ENCODE measurements around the gene ZNF609.

The ZNF609 gene

GRCh38 chr15:64507293-64507802 is 47.0 kb downstream of the ZNF609 start:
- H3K9me3 ChIP-seq (ENCODE audit: control extremely low read depth in 1 of 5, control insufficient read depth in 4 of 5, insufficient read depth in 2 of 5, low read depth in 1 of 5, low read length in 4 of 5) = no peaks in the 10 kb centered on the region
- peaks cover 20 to 52% (median 36%) of the 10 kb centered on the region in 4 experiments for H3K4me1 ChIP-seq (ENCODE audit: control extremely low read depth in 1 of 4, control insufficient read depth in 4 of 4, insufficient read depth in 4 of 4, low read length in 3 of 4)
- DNase-seq = peak; percentile 61 to 89 (median 86)
- no peak overlapping the region for H3K4me3 ChIP-seq (ENCODE audit: control insufficient read depth in 1 of 7, extremely low read depth in 1 of 7, insufficient read depth in 4 of 7, low read depth in 2 of 7, low read length in 6 of 7)
- H3K27me3 ChIP-seq (replicated peaks in 2 of 5; ENCODE audit: control insufficient read depth in 4 of 5, insufficient read depth in 5 of 5, low read length in 4 of 5) = no peaks in the 10 kb centered on the region
- ChIA-PET POLR2A (interaction anchor here (0.5 to 0.8 kb wide), 2 partner anchors 77 to 144 kb away, joined by 4 read pairs; no protein-coding TSS in a partner anchor), CTCF (interaction anchor here (0.7 to 2.0 kb wide), 7 partner anchors 14 to 146 kb away, joined by 3 to 6 read pairs (median 3); no protein-coding TSS in a partner anchor)
- H3K36me3 ChIP-seq (ENCODE audit: control insufficient read depth in 4 of 4, insufficient read depth in 4 of 4, low read length in 3 of 4) = peaks cover 0 to 23% (median 4%) of the 10 kb centered on the region in 4 experiments
- 0% methylated on average over 2 of the region's 3 CpGs for WGBS (ENCODE audit: insufficient coverage)
- H3K27ac ChIP-seq (ENCODE audit: insufficient read depth in 1 of 2, low read depth in 1 of 2, low read length in 2 of 2, poor library complexity in 1 of 2, severe bottlenecking in 2 of 2) = peak overlapping the region in 1 of 2 experiments; percentile 11

GRCh38 chr15:64507845-64508244 is 47.5 kb downstream of the ZNF609 start:
- DNase-seq = no peak
- Histone ChIP-seq H3K9me3 (ENCODE audit: control extremely low read depth in 1 of 5, control insufficient read depth in 4 of 5, insufficient read depth in 2 of 5, low read depth in 1 of 5, low read length in 4 of 5) (no peaks in the 10 kb centered on the region), H3K4me3 (ENCODE audit: control insufficient read depth in 1 of 7, extremely low read depth in 1 of 7, insufficient read depth in 4 of 7, low read depth in 2 of 7, low read length in 6 of 7) (no peak overlapping the region), H3K4me1 (ENCODE audit: control extremely low read depth in 1 of 4, control insufficient read depth in 4 of 4, insufficient read depth in 4 of 4, low read length in 3 of 4) (peaks cover 18 to 47% (median 32%) of the 10 kb centered on the region in 4 experiments), H3K27ac (ENCODE audit: insufficient read depth in 1 of 2, low read depth in 1 of 2, low read length in 2 of 2, poor library complexity in 1 of 2, severe bottlenecking in 2 of 2) (peak overlapping the region in 1 of 2 experiments; percentile 10), H3K27me3 (replicated peaks in 2 of 5; ENCODE audit: control insufficient read depth in 4 of 5, insufficient read depth in 5 of 5, low read length in 4 of 5) (no peaks in the 10 kb centered on the region), H3K36me3 (ENCODE audit: control insufficient read depth in 4 of 4, insufficient read depth in 4 of 4, low read length in 3 of 4) (peaks cover 0 to 23% (median 4%) of the 10 kb centered on the region in 4 experiments)
- ChIA-PET CTCF (interaction anchor here (1.0 to 2.0 kb wide), 5 partner anchors 8 to 146 kb away, joined by 3 to 6 read pairs (median 3); no protein-coding TSS in a partner anchor), POLR2A (interaction anchor here (0.5 to 0.8 kb wide), 2 partner anchors 78 to 143 kb away, joined by 4 read pairs; no protein-coding TSS in a partner anchor)
- WGBS (ENCODE audit: insufficient coverage) = 50% methylated on average over 2 of the region's 2 CpGs

- POLR2A ChIA-PET = interaction anchor here (0.7 kb wide), 1 partner anchor 265 kb away, joined by 4 read pairs; no protein-coding TSS in a partner anchor
- CTCF ChIA-PET = interaction anchor here (0.6 to 2.3 kb wide), 7 partner anchors 10 to 60 kb away, joined by 3 to 9 read pairs (median 3); partner anchors contain the start of gene ZNF609
- Histone ChIP-seq H3K27me3 (replicated peaks in 2 of 5; ENCODE audit: control insufficient read depth in 4 of 5, insufficient read depth in 5 of 5, low read length in 4 of 5) (no peaks in the 10 kb centered on the region), H3K4me1 (ENCODE audit: control extremely low read depth in 1 of 4, control insufficient read depth in 4 of 4, insufficient read depth in 4 of 4, low read length in 3 of 4) (peaks cover 0 to 25% (median 6%) of the 10 kb centered on the region in 4 experiments), H3K4me3 (ENCODE audit: control insufficient read depth in 1 of 7, extremely low read depth in 1 of 7, insufficient read depth in 4 of 7, low read depth in 2 of 7, low read length in 6 of 7) (no peak overlapping the region), H3K27ac (ENCODE audit: insufficient read depth in 1 of 2, low read depth in 1 of 2, low read length in 2 of 2, poor library complexity in 1 of 2, severe bottlenecking in 2 of 2) (peak overlapping the region in 1 of 2 experiments; percentile 27), H3K9me3 (ENCODE audit: control extremely low read depth in 1 of 5, control insufficient read depth in 4 of 5, insufficient read depth in 2 of 5, low read depth in 1 of 5, low read length in 4 of 5) (no peaks in the 10 kb centered on the region), H3K36me3 (ENCODE audit: control insufficient read depth in 4 of 4, insufficient read depth in 4 of 4, low read length in 3 of 4) (peaks cover 3 to 24% (median 4%) of the 10 kb centered on the region in 4 experiments)
- DNase-seq = no peak
- 100% methylated on average over 1 of the region's 3 CpGs for WGBS (ENCODE audit: insufficient coverage)
Observed at GRCh38 chr15:64513823-64514222, 53.4 kb downstream of the ZNF609 start.

GRCh38 chr15:64515196-64515595 is 54.8 kb downstream of the ZNF609 start:
- no peak overlapping the region for H3K4me3 ChIP-seq (ENCODE audit: control insufficient read depth in 1 of 7, extremely low read depth in 1 of 7, insufficient read depth in 4 of 7, low read depth in 2 of 7, low read length in 6 of 7)
- DNase-seq = no peak
- no peak overlapping the region for H3K27ac ChIP-seq (ENCODE audit: insufficient read depth in 1 of 2, low read depth in 1 of 2, low read length in 2 of 2, poor library complexity in 1 of 2, severe bottlenecking in 2 of 2)
- POLR2A ChIA-PET = no interaction called here
- no peaks in the 10 kb centered on the region for H3K27me3 ChIP-seq (replicated peaks in 2 of 5; ENCODE audit: control insufficient read depth in 4 of 5, insufficient read depth in 5 of 5, low read length in 4 of 5)
- H3K9me3 ChIP-seq (ENCODE audit: control extremely low read depth in 1 of 5, control insufficient read depth in 4 of 5, insufficient read depth in 2 of 5, low read depth in 1 of 5, low read length in 4 of 5) = no peaks in the 10 kb centered on the region
- WGBS (ENCODE audit: insufficient coverage) = 90% methylated on average over 1 of the region's 2 CpGs
- H3K4me1 ChIP-seq (ENCODE audit: control extremely low read depth in 1 of 4, control insufficient read depth in 4 of 4, insufficient read depth in 4 of 4, low read length in 3 of 4) = peaks cover 0 to 19% (median 6%) of the 10 kb centered on the region in 4 experiments
- peaks cover 3 to 20% (median 7%) of the 10 kb centered on the region in 4 experiments for H3K36me3 ChIP-seq (ENCODE audit: control insufficient read depth in 4 of 4, insufficient read depth in 4 of 4, low read length in 3 of 4)
- CTCF ChIA-PET = interaction anchor here (1.4 to 2.3 kb wide), 2 partner anchors 11 to 42 kb away, joined by 3 to 9 read pairs; no protein-coding TSS in a partner anchor

- 98% methylated on average over 8 of the region's 9 CpGs for WGBS (ENCODE audit: insufficient coverage)
- H3K4me1 ChIP-seq (ENCODE audit: control extremely low read depth in 1 of 4, control insufficient read depth in 4 of 4, insufficient read depth in 4 of 4, low read length in 3 of 4) = peaks cover 0 to 19% (median 6%) of the 10 kb centered on the region in 4 experiments
- H3K4me3 ChIP-seq (ENCODE audit: control insufficient read depth in 1 of 7, extremely low read depth in 1 of 7, insufficient read depth in 4 of 7, low read depth in 2 of 7, low read length in 6 of 7) = no peak overlapping the region
- no peaks in the 10 kb centered on the region for H3K9me3 ChIP-seq (ENCODE audit: control extremely low read depth in 1 of 5, control insufficient read depth in 4 of 5, insufficient read depth in 2 of 5, low read depth in 1 of 5, low read length in 4 of 5)
- H3K27me3 ChIP-seq (replicated peaks in 2 of 5; ENCODE audit: control insufficient read depth in 4 of 5, insufficient read depth in 5 of 5, low read length in 4 of 5) = no peaks in the 10 kb centered on the region
- no peak overlapping the region for H3K27ac ChIP-seq (ENCODE audit: insufficient read depth in 1 of 2, low read depth in 1 of 2, low read length in 2 of 2, poor library complexity in 1 of 2, severe bottlenecking in 2 of 2)
- H3K36me3 ChIP-seq (ENCODE audit: control insufficient read depth in 4 of 4, insufficient read depth in 4 of 4, low read length in 3 of 4) = peaks cover 3 to 20% (median 6%) of the 10 kb centered on the region in 4 experiments
- no peak for DNase-seq
- ChIA-PET POLR2A (no interaction called here), CTCF (no interaction called here)
Observed at GRCh38 chr15:64515825-64516224, 55.4 kb downstream of the ZNF609 start.

- Histone ChIP-seq H3K9me3 (ENCODE audit: control extremely low read depth in 1 of 5, control insufficient read depth in 4 of 5, insufficient read depth in 2 of 5, low read depth in 1 of 5, low read length in 4 of 5) (no peaks in the 10 kb centered on the region), H3K27me3 (replicated peaks in 2 of 5; ENCODE audit: control insufficient read depth in 4 of 5, insufficient read depth in 5 of 5, low read length in 4 of 5) (no peaks in the 10 kb centered on the region), H3K36me3 (ENCODE audit: control insufficient read depth in 4 of 4, insufficient read depth in 4 of 4, low read length in 3 of 4) (peaks cover 3 to 17% (median 6%) of the 10 kb centered on the region in 4 experiments), H3K4me1 (ENCODE audit: control extremely low read depth in 1 of 4, control insufficient read depth in 4 of 4, insufficient read depth in 4 of 4, low read length in 3 of 4) (peaks cover 0 to 15% (median 5%) of the 10 kb centered on the region in 4 experiments), H3K27ac (ENCODE audit: insufficient read depth in 1 of 2, low read depth in 1 of 2, low read length in 2 of 2, poor library complexity in 1 of 2, severe bottlenecking in 2 of 2) (no peak overlapping the region), H3K4me3 (ENCODE audit: control insufficient read depth in 1 of 7, extremely low read depth in 1 of 7, insufficient read depth in 4 of 7, low read depth in 2 of 7, low read length in 6 of 7) (no peak overlapping the region)
- CTCF ChIA-PET = no interaction called here
- DNase-seq = no peak
- POLR2A ChIA-PET = no interaction called here
Observed at GRCh38 chr15:64519897-64520296, 59.5 kb downstream of the ZNF609 start.

GRCh38 chr15:64521201-64521600 is 60.8 kb downstream of the ZNF609 start:
- Histone ChIP-seq H3K4me1 (ENCODE audit: control extremely low read depth in 1 of 4, control insufficient read depth in 4 of 4, insufficient read depth in 4 of 4, low read length in 3 of 4) (peaks cover 0 to 8% (median 5%) of the 10 kb centered on the region in 4 experiments), H3K27ac (ENCODE audit: insufficient read depth in 1 of 2, low read depth in 1 of 2, low read length in 2 of 2, poor library complexity in 1 of 2, severe bottlenecking in 2 of 2) (no peak overlapping the region), H3K9me3 (ENCODE audit: control extremely low read depth in 1 of 5, control insufficient read depth in 4 of 5, insufficient read depth in 2 of 5, low read depth in 1 of 5, low read length in 4 of 5) (no peaks in the 10 kb centered on the region), H3K27me3 (replicated peaks in 2 of 5; ENCODE audit: control insufficient read depth in 4 of 5, insufficient read depth in 5 of 5, low read length in 4 of 5) (no peaks in the 10 kb centered on the region), H3K36me3 (ENCODE audit: control insufficient read depth in 4 of 4, insufficient read depth in 4 of 4, low read length in 3 of 4) (peaks cover 3 to 14% (median 6%) of the 10 kb centered on the region in 4 experiments), H3K4me3 (ENCODE audit: control insufficient read depth in 1 of 7, extremely low read depth in 1 of 7, insufficient read depth in 4 of 7, low read depth in 2 of 7, low read length in 6 of 7) (no peak overlapping the region)
- WGBS (ENCODE audit: insufficient coverage) = 50% methylated on average over 1 of the region's 1 CpG
- ChIA-PET CTCF (interaction anchor here (0.8 to 1.4 kb wide), 3 partner anchors 10 to 131 kb away, joined by 3 to 4 read pairs (median 3); no protein-coding TSS in a partner anchor), POLR2A (no interaction called here)
- DNase-seq = no peak
